Esophagus squamous epithelium (tissue), 5 donors: ENCODE results near the gene GFI1B. TPM values are rescaled to one million over a fixed set of nuclear protein-coding genes. Genes with fewer than 3 reads are reported as not detected.

ENCODE experiments used
- DNase-seq: peaks from one replicate; lab custom pipeline; 2025; lab: John Stamatoyannopoulos, UW
- H3K27ac ChIP-seq, 4 donors: fragments of 200-600 bp; sonication (generic); one replicate each; pipeline ENCODE4 v1.5.1; 2016 to 2019; ENCODE audit warnings: mild to moderate bottlenecking in 1 of 4
- H3K27me3 ChIP-seq, 4 donors: fragments of 200-600 bp; sonication (generic); 1 replicate in 3 of 4; 2 replicates in 1 of 4; pipeline versions ENCODE4 v1.5.1 to v1.6.0; 2017 to 2021; ENCODE audit warnings: antibody characterized with exemption in 1 of 4
- H3K36me3 ChIP-seq, 3 donors: fragments of 200-600 bp; sonication (generic); one replicate each; pipeline ENCODE4 v1.5.1; 2016 to 2019
- H3K4me1 ChIP-seq, 3 donors: fragments of 200-600 bp; sonication (generic); one replicate each; pipeline ENCODE4 v1.5.1; 2017 to 2019
- H3K4me3 ChIP-seq, 4 donors: fragments of 200-600 bp; sonication (generic); 1 replicate in 3 of 4; 2 replicates in 1 of 4; pipeline ENCODE4 v1.5.1; 2016 to 2019; ENCODE audit warnings: mild to moderate bottlenecking in 2 of 4, moderate library complexity in 1 of 4
- H3K9me3 ChIP-seq, 3 donors: fragments of 200-600 bp; sonication (generic); one replicate each; pipeline ENCODE4 v1.5.1; 2016 to 2019
- POLR2A ChIP-seq, 4 donors: fragments of 450-650 bp; IDR thresholded peaks; one replicate each; pipeline ENCODE4 v1.6.1; 2017; ENCODE audit warnings: antibody characterized with exemption in 4 of 4, mild to moderate bottlenecking in 4 of 4, moderate library complexity in 3 of 4
- WGBS, 2 donors: methylation state at CpG; one replicate each; pipeline ENCODE4 v1.1.5; 2018; 5-methylcytosine and 5-hydroxymethylcytosine counted together
- intact Hi-C: fragments of 100-400 bp; cut with DNase I; formaldehyde crosslinking; loops from one replicate; pipeline ENCODE4 v1.15.0; 2022
- total RNA-seq, 4 donors: library from RNA; depleted of rRNA; stranded (reverse); fragments of >200 nt; gene quantifications; one replicate each; pipeline ENCODE4 v1.1.0, GENCODE V29; 2016
- TF ChIP-seq, protein P1 (sequence below), 6 experiments: fragments of 450-650 bp in 4 of 6; fragments of 200-600 bp in 2 of 6; sonication (generic) in 2 of 6; IDR thresholded peaks; one replicate each; pipeline ENCODE4 v1.5.1; 2016 to 2019; ENCODE audit warnings: antibody characterized with exemption in 6 of 6, mild to moderate bottlenecking in 4 of 6, moderate library complexity in 4 of 6
- donor health status: DM: yes; HTN: yes; CAD: no.

Gene GFI1B
- total RNA-seq, 4 donors from 2014 or later: 0.57 TPM; not detected in 3

DNA sequence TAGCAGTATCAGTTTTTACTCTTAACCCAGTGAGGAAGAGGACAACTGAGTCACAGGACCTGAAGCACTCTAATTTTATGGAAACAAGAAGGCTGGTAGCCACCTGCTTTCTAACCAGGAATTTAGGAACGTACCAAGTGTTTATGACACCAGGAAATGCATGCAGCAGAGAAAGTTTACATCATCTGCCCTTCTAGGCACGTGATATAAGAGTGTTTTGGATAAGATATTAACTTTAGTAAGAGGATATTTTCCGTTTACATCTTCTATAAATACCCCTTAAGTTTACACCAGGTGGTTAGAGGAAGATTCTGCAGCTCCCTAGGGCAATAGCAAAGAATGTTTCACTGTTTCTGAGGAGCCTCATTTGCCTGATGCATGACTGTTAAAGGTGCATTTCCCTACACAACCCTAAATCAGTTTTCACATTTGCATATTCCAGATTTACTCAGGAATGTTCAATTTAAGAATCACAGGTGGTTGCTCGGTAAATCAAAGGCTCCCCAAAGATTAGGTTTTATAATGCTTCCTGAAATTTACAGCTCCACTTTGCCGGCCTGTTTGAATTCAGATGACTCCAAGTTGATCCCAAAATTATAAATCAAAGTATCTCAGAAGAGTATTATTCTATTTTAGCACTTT lies 35.8 kb upstream of the GFI1B start:
- intact Hi-C loops: no loop called here
- H3K27me3 ChIP-seq: no peaks in the 10 kb centered on the region
- no peaks in the 10 kb centered on the region for H3K36me3 ChIP-seq
- no peak overlapping the region for H3K27ac ChIP-seq
- no peaks in the 10 kb centered on the region for H3K9me3 ChIP-seq
- DNase-seq: no peak
- H3K4me3 ChIP-seq: peak overlapping the region in 1 of 4 donors; percentile 88
- peaks cover 9 to 43% (median 22%) of the 10 kb centered on the region in 3 donors for H3K4me1 ChIP-seq
- TF ChIP-seq, protein P1, sequence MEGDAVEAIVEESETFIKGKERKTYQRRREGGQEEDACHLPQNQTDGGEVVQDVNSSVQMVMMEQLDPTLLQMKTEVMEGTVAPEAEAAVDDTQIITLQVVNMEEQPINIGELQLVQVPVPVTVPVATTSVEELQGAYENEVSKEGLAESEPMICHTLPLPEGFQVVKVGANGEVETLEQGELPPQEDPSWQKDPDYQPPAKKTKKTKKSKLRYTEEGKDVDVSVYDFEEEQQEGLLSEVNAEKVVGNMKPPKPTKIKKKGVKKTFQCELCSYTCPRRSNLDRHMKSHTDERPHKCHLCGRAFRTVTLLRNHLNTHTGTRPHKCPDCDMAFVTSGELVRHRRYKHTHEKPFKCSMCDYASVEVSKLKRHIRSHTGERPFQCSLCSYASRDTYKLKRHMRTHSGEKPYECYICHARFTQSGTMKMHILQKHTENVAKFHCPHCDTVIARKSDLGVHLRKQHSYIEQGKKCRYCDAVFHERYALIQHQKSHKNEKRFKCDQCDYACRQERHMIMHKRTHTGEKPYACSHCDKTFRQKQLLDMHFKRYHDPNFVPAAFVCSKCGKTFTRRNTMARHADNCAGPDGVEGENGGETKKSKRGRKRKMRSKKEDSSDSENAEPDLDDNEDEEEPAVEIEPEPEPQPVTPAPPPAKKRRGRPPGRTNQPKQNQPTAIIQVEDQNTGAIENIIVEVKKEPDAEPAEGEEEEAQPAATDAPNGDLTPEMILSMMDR (IDR thresholded peaks at IDR 0.05): no peak
- no peak for TF ChIP-seq POLR2A (IDR thresholded peaks at IDR 0.05)
- WGBS, 2 donors: 26 to 31% methylated on average over 5 of the region's 5 CpGs

DNA sequence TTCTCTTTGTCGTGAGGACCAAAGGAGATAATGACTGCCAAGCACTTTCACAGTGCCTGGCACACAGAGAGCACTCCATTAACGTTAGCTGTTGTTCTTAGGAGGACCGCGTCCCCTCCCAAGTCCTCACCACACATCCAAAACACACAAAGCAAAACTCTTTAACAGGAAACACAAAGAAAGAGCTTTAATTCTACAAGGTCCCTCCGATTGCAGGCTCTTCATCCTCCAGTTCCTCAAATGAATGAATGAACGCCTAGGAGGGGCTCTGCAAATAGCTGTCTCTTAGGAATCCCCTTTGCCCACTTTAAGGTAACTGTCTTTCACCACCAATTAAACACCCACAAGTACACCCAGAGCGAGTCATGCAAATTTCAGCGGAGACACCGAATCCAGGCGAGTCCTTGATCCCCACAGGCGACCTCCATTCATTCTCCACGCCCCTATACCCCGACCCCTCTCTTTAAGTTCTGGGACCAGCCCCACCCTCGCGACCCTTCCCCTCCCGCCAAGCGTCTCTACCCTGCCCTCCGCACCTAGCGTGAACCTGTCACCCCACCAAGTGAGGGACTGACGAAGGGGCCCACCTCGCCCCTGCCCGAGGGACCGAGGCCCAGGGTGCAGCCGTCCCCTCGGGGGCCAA lies 34.7 kb upstream of the GFI1B start:
- H3K9me3 ChIP-seq: no peaks in the 10 kb centered on the region
- TF ChIP-seq POLR2A (IDR thresholded peaks at IDR 0.05): no peak
- TF ChIP-seq, protein P1 (IDR thresholded peaks at IDR 0.05): no peak
- H3K4me1 ChIP-seq: peaks cover 9 to 42% (median 22%) of the 10 kb centered on the region in 3 donors
- H3K36me3 ChIP-seq: no peaks in the 10 kb centered on the region
- peak overlapping the region; percentile 88 to 99 (median 96) for H3K4me3 ChIP-seq
- peak overlapping the region; percentile 91 to 98 (median 97) for H3K27ac ChIP-seq
- no peaks in the 10 kb centered on the region for H3K27me3 ChIP-seq
- WGBS, 2 donors: 2 to 3% methylated on average over 11 to 15 of the region's 25 CpGs
- intact Hi-C loops: no loop called here
- DNase-seq: no peak

DNA sequence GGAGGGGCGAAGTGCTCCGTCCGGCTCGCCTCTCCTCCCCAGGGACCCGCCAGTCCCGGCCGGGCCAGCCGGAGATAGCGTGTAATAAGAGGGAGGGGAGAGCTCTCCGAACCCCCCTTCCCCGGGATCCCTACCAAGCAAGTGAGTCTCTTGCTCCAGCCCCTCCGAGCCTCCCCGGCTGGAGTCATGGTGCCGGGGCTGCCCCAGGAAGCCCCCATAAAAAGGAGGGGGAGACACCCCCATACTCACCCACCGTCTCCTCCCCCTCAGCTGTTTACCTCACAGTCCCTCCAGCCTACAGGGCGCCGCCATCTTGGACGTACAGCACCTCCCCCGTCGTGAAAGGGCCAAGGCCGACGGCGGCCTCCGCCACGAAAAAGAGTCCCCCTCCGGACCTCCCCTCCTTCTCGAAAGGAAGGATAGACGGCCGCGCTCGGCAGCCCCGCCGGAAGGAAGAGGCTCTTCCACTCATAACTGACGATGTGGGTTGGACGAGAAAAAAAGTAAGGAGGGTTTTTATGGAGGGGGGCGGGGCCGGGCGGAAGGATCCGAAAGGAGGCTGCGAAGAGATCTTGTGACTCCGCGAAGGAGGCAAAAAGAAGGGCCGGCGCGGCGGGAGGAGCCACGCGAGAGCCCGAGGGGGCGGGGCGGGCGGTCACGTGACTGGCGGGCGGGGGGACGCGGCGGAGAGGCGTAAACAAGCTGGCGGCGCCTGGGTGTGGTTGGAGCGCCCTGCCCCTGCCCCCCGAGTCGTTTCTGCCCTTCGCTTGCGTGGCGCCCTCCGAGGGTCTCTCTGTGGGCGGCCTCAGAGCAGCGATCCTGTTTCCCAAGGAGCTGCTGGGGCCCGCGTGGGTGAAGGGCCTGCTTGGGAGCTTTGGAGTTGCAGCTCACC lies 34.0 kb upstream of the GFI1B start, which contains the start of gene TSC1:
TSC1 (minus strand) TSS at position 323 of the 892 bp plus-strand sequence. CDS start 15,744 bp downstream, outside the sequence.
- Histone ChIP-seq H3K9me3 (no peaks in the 10 kb centered on the region), H3K27ac (peak within 1 kb of the TSS; percentile 91 to 98 (median 97)), H3K36me3 (no peaks in the 10 kb centered on the region), H3K4me1 (peaks cover 9 to 42% (median 22%) of the 10 kb centered on the region in 3 donors), H3K4me3 (peak within 1 kb of the TSS; percentile 88 to 99 (median 96)), H3K27me3 (no peaks in the 10 kb centered on the region)
- intact Hi-C loops: no loop called here
- peak; percentile 90 for DNase-seq
- peak in 2 of 4 donors; percentile 39 to 74 for TF ChIP-seq POLR2A (IDR thresholded peaks at IDR 0.05)
- TF ChIP-seq, protein P1 (IDR thresholded peaks at IDR 0.05): peak in 2 of 6 experiments; percentile 4 to 24
- 0% methylated on average over 5 to 12 of the region's 72 CpGs for WGBS, 2 donors

DNA sequence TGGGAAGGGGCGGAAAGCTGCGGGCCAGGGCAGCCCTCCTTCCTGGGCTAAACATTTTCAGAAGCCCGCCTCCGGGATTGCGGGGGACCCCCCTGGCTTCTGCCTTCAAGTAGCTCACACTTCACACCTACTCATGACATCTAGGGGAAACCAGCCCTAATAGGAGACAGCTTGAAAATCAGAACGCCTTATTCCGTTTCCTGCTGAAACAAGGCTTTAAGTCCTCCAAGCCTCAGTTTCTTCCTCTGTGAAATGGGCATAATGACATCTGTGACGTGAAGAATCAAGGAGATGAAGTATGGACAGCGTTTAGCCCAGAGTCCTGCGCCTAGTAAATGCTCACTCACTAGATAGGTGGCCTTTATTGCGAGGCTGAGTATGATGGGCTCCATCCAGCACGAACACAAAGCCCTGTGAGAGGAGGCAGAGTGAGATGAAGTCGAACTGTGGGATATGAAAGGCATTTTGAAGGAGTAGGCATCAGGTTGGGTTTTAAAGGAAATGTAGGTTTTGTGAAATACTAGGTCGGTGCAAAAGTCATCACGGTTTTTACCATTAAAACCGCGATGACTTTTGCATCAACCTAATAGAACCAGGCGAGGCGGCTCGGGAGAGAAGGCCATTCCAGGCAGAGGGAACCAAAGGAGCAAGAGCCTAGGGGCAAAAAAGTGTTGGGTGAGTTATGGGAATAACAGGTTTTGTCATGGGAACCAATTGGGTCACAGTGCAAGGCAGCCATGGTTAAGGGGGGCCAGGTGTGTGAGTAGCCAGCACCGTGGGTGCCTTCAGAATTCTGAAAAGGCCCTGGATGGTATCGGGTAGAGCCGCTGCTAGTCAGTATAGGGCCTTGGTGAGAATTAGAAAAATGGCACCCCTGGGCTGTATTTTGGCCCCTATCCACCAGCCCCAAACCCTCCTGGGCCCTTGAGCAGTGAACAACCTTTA lies 33.0 kb upstream of the GFI1B start:
- intact Hi-C loops: no loop called here
- Histone ChIP-seq H3K9me3 (no peaks in the 10 kb centered on the region), H3K36me3 (no peaks in the 10 kb centered on the region), H3K4me3 (peak overlapping the region; percentile 88 to 99 (median 96)), H3K4me1 (peaks cover 9 to 42% (median 22%) of the 10 kb centered on the region in 3 donors), H3K27ac (peak overlapping the region; percentile 91 to 98 (median 97)), H3K27me3 (no peaks in the 10 kb centered on the region)
- TF ChIP-seq POLR2A (IDR thresholded peaks at IDR 0.05): no peak
- TF ChIP-seq, protein P1 (IDR thresholded peaks at IDR 0.05): no peak
- no peak for DNase-seq
- 74 to 82% methylated on average over 18 to 19 of the region's 23 CpGs for WGBS, 2 donors
